HepG2 (cell line): ENCODE results near the gene TP73. TPM values are rescaled to one million over a fixed set of nuclear protein-coding genes. Genes with fewer than 3 reads are reported as not detected.
A peak's percentile ranks its signal among the peaks of the same experiment; 100 is the strongest.

Experiments
- AGO1 ChIP-seq: fragments of 200-400 bp; formaldehyde crosslinking; IDR thresholded peaks from 2 replicates; pipeline ENCODE4 v1.6.1; 2017; ENCODE audit warnings: mild to moderate bottlenecking, low read depth, low read length, moderate library complexity; ENCODE audit not compliant: poor library complexity, severe bottlenecking
- ATF3 ChIP-seq: sonication (generic); formaldehyde crosslinking; IDR thresholded peaks from 2 replicates; pipeline ENCODE4 v1.4.0; 2020; ENCODE audit warnings: missing genetic modification reagents
- HMGXB3 ChIP-seq: sonication (generic); formaldehyde crosslinking; IDR thresholded peaks from 2 replicates; pipeline ENCODE4 v1.4.0; 2020; ENCODE audit warnings: missing genetic modification reagents, borderline replicate concordance
- HNF4G ChIP-seq, 2 experiments: sonication (generic) in 1 of 2; formaldehyde crosslinking in 1 of 2; IDR thresholded peaks; 2 replicates each; pipeline versions ENCODE4 v1.4.0 to v1.6.1; 2011 to 2020; ENCODE audit warnings: borderline replicate concordance in 2 of 2, low read depth in 2 of 2, mild to moderate bottlenecking in 2 of 2, low read length in 1 of 2, missing genetic modification reagents in 1 of 2, moderate library complexity in 1 of 2
- KMT2A ChIP-seq: sonication (generic); formaldehyde crosslinking; IDR thresholded peaks from 2 replicates; pipeline ENCODE4 v1.4.0; 2020; ENCODE audit warnings: missing genetic modification reagents
- NCOA2 ChIP-seq: sonication (generic); formaldehyde crosslinking; IDR thresholded peaks from 2 replicates; pipeline ENCODE4 v1.8.0; 2022; ENCODE audit warnings: inconsistent platforms
- RBM22 ChIP-seq: fragments of 200-400 bp; formaldehyde crosslinking; optimal IDR thresholded peaks from 2 replicates; pipeline ENCODE3; 2017; ENCODE audit warnings: mild to moderate bottlenecking, low read length, moderate library complexity
- SNAPC2 ChIP-seq: sonication (generic); formaldehyde crosslinking; IDR thresholded peaks from 2 replicates; pipeline ENCODE4 v1.8.1; 2022; ENCODE audit warnings: mild to moderate bottlenecking, missing genetic modification reagents
- ZBTB46 ChIP-seq: sonication (generic); formaldehyde crosslinking; IDR thresholded peaks from 2 replicates; pipeline ENCODE4 v1.4.0; 2020; ENCODE audit warnings: mild to moderate bottlenecking, missing genetic modification reagents, borderline replicate concordance
- ZGPAT ChIP-seq: IDR thresholded peaks from 2 replicates; pipeline ENCODE4 v1.6.1; 2016; ENCODE audit warnings: mild to moderate bottlenecking
- ZNF18 ChIP-seq: sonication (generic); formaldehyde crosslinking; IDR thresholded peaks from 2 replicates; pipeline ENCODE4 v1.8.0; 2022; ENCODE audit warnings: mild to moderate bottlenecking, missing genetic modification reagents; ENCODE audit not compliant: insufficient replicate concordance
- ZNF513 ChIP-seq: sonication (generic); formaldehyde crosslinking; conservative IDR thresholded peaks from 2 replicates; pipeline ENCODE4 v1.5.0; 2020; ENCODE audit warnings: missing genetic modification reagents
- ZNF724P ChIP-seq: sonication (generic); formaldehyde crosslinking; IDR thresholded peaks from 2 replicates; pipeline ENCODE4 v1.8.0; 2022; ENCODE audit warnings: missing genetic modification reagents, borderline replicate concordance
- ZNF83 ChIP-seq: sonication (generic); formaldehyde crosslinking; IDR thresholded peaks from 2 replicates; pipeline ENCODE4 v1.4.0; 2020; ENCODE audit warnings: missing genetic modification reagents, mild to moderate bottlenecking, borderline replicate concordance
- polyA plus RNA-seq, 8 experiments: library from polyadenylated mRNA; depleted of rRNA in 3 of 8; stranded (reverse) in 7 of 8; unstranded in 1 of 8; fragments of >200 nt; fragmentation: Illumina TruSeq in 4 of 8; extraction: Trizol in 4 of 8; gene quantifications; 2 replicates each; pipeline versions ENCODE4 v1.2.1 to v1.2.3, GENCODE V29; 2011 to 2016; ENCODE audit warnings: low read depth in 4 of 8, missing spikeins in 1 of 8, mixed read lengths in 1 of 8; ENCODE audit not compliant: insufficient read depth in 1 of 8
- total RNA-seq, 5 experiments: library from RNA; depleted of rRNA; stranded (reverse); fragments of >200 nt; fragmentation: Illumina TruSeq; extraction: Trizol; gene quantifications; 2 replicates each; pipeline ENCODE4 v1.2.3, GENCODE V29; 2016; ENCODE audit warnings: low read depth in 1 of 5

The TP73 gene
- total and polyA plus RNA-seq, 2 of the 13 experiments (the other 11 are each of a cell fraction or from before 2014, with no cell fraction given) = 0.49 to 1.1 TPM

- no peak for TF ChIP-seq ZNF513
- no peak for TF ChIP-seq ATF3
- peak; percentile 10; the same call in 1 of the 2 replicates for TF ChIP-seq NCOA2
- TF ChIP-seq ZNF83 (CRISPR knock-in tag) = 0 out of 2 replicates have a peak, but pooled peaks have one; percentile 14
- 0 out of 2 replicates have a peak, but pooled peaks have one; percentile 35 for TF ChIP-seq ZNF724P (CRISPR knock-in tag)
- peak; percentile 62; the same call in 1 of the 2 replicates for TF ChIP-seq HNF4G (IDR thresholded peaks at IDR 0.05; ENCODE audit: borderline replicate concordance, low read depth, low read length)
- no peak for TF ChIP-seq HNF4G (CRISPR knock-in tag; IDR thresholded peaks at IDR 0.05; ENCODE audit: borderline replicate concordance, low read depth)
- TF ChIP-seq SNAPC2 = 0 out of 2 replicates have a peak, but pooled peaks have one; percentile 17
- TF ChIP-seq HMGXB3 (CRISPR knock-in tag) = peak; percentile 3; the same call in 1 of the 2 replicates
- TF ChIP-seq RBM22 = peak; percentile 28
- peak; percentile 12 for TF ChIP-seq ZNF18 (CRISPR knock-in tag)
- TF ChIP-seq KMT2A (CRISPR knock-in tag) = no peak
- peak; percentile 48 for TF ChIP-seq AGO1
- TF ChIP-seq ZBTB46 (CRISPR knock-in tag) = 0 out of 2 replicates have a peak, but pooled peaks have one; percentile 13
- TF ChIP-seq ZGPAT (CRISPR knock-in tag) = 0 out of 2 replicates have a peak, but pooled peaks have one; percentile 46
Measured at GRCh38 chr1:3771108-3772026, 119.1 kb downstream of the TP73 start (continued).
